Bronchial epithelial cell (primary cell): ENCODE measurements around the gene DOK7. TPM values are rescaled to one million over a fixed set of nuclear protein-coding genes. Genes with fewer than 3 reads are reported as not detected.

Experiments used
- DNase-seq: peaks from one replicate; pipeline ENCODE4 v3.0.0-alpha.2; 2010; ENCODE audit warnings: low read depth
- FAIRE-seq: peaks from 2 replicates; lab custom pipeline; 2011; peaks lifted over from hg19 to GRCh38; lab: Jason Lieb, UNC
- H3K27me3 ChIP-seq: 2 replicates; pipeline ENCODE4 v1.5.1; 2011; ENCODE audit warnings: low read length; ENCODE audit not compliant: control insufficient read depth, insufficient read depth
- H3K36me3 ChIP-seq: 2 replicates; pipeline ENCODE4 v1.5.1; 2011; ENCODE audit warnings: low read length; ENCODE audit not compliant: control insufficient read depth, insufficient read depth
- H3K4me3 ChIP-seq: 2 replicates; pipeline ENCODE4 v1.5.1; 2011; ENCODE audit warnings: mild to moderate bottlenecking, low read depth, low read length, control low read depth
- total RNA-seq: library from RNA; depleted of rRNA; stranded (reverse); fragments of >200 nt; gene quantifications from 2 replicates; pipeline ENCODE4 v1.2.1, GENCODE V29; 2014
- TF ChIP-seq, protein P1 (sequence below): IDR thresholded peaks from 2 replicates; pipeline ENCODE4 v1.5.1; 2011; ENCODE audit warnings: mild to moderate bottlenecking, moderate library complexity, low read length, control low read depth, inconsistent platforms; ENCODE audit not compliant: insufficient read depth, severe bottlenecking

Gene DOK7
- total RNA-seq, 1 donor from 2014 or later, result 4.2 TPM

GRCh38 chr4:3520796-3521600 lies 57.9 kb downstream of the DOK7 start:
- peaks cover 58% of the 10 kb centered on the region for H3K36me3 ChIP-seq
- FAIRE-seq, result no peak

GRCh38 chr4:3521621-3522325 lies 58.7 kb downstream of the DOK7 start:
- TF ChIP-seq, protein P1, sequence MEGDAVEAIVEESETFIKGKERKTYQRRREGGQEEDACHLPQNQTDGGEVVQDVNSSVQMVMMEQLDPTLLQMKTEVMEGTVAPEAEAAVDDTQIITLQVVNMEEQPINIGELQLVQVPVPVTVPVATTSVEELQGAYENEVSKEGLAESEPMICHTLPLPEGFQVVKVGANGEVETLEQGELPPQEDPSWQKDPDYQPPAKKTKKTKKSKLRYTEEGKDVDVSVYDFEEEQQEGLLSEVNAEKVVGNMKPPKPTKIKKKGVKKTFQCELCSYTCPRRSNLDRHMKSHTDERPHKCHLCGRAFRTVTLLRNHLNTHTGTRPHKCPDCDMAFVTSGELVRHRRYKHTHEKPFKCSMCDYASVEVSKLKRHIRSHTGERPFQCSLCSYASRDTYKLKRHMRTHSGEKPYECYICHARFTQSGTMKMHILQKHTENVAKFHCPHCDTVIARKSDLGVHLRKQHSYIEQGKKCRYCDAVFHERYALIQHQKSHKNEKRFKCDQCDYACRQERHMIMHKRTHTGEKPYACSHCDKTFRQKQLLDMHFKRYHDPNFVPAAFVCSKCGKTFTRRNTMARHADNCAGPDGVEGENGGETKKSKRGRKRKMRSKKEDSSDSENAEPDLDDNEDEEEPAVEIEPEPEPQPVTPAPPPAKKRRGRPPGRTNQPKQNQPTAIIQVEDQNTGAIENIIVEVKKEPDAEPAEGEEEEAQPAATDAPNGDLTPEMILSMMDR, result no peak
- Histone ChIP-seq H3K4me3 (no peak overlapping the region), H3K36me3 (peaks cover 54% of the 10 kb centered on the region), H3K27me3 (no peaks in the 10 kb centered on the region)
- FAIRE-seq (no peak), DNase-seq (no peak)

More at GRCh38 chr4:3520796-3521600, 57.9 kb downstream of the DOK7 start:
- Histone ChIP-seq H3K27me3 (no peaks in the 10 kb centered on the region), H3K4me3 (no peak overlapping the region)
- DNase-seq, result no peak
- TF ChIP-seq, protein P1, result no peak

- Histone ChIP-seq H3K27me3 (no peaks in the 10 kb centered on the region), H3K4me3 (no peak overlapping the region), H3K36me3 (peaks cover 50% of the 10 kb centered on the region)
- no peak for FAIRE-seq
- TF ChIP-seq, protein P1, result no peak
- DNase-seq, result no peak
Observed at GRCh38 chr4:3522326-3522640, 59.2 kb downstream of the DOK7 start.

DNA sequence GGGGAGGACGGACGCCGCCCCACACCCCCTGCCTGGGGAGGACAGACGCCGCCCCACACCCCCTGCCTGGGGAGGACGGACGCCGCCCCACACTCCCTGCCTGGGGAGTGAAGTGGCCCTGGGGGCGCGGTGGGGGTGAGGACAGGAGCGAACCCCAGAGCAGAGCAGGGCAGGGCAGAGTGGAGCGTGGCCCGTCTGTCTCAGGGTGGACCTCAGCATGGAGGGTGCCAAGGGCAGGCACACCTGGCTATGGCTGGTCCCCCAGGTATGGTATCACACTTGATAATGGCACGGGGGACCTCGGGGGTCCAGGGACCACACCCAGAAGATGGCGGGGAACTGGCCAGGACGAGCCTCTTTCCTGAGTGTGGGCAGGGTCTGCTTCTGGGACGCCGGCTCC lies 59.5 kb downstream of the DOK7 start:
- TF ChIP-seq, protein P1, result no peak
- Histone ChIP-seq H3K27me3 (no peaks in the 10 kb centered on the region), H3K36me3 (peaks cover 52% of the 10 kb centered on the region), H3K4me3 (no peak overlapping the region)
- FAIRE-seq (no peak), DNase-seq (no peak)

DNA sequence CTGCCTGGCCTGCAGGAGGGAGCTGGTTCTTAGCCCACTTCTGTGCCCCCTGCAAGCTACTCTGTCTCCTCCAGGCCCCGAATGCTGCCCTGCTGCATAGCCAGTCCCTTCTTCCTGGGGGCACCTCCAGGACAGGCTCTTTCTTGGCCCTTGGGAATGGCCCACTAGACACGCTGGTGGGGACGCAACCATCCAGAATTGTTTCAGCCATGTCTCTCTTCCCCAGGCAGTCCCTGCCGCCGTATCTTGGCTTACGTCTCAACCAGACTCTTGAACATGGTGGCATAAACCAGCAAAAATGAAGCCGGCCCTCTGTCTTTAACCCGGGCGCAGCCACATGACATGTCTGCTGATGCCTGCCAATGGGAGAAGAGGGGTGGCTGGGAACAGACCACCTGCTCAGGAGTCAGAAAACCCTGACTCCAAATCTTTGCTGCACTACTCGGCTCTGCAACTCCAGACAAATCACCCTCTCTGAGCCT lies 60.1 kb downstream of the DOK7 start:
- H3K27me3 ChIP-seq, result no peaks in the 10 kb centered on the region
- no peak overlapping the region for H3K4me3 ChIP-seq
- FAIRE-seq (no peak), DNase-seq (no peak)
- H3K36me3 ChIP-seq, result peaks cover 54% of the 10 kb centered on the region
- TF ChIP-seq, protein P1, result no peak
